HG02852 (cell line): Measurements from ENCODE around the gene GPR156.
"Not testable (repeated sequence)": the region's sequence is repeated elsewhere in the genome, so short reads cannot be mapped to it uniquely, and the experiment has no call there.

Source experiments
- ATAC-seq: cut with Tn5 transposase; IDR thresholded peaks from one replicate; pipeline ENCODE4 v1.9.1; 2021; ENCODE audit warnings: mild to moderate bottlenecking, moderate library complexity; ENCODE audit not compliant: unreplicated experiment

GPR156 gene

GRCh38 chr3:120163816-120164215 lies 121.2 kb downstream of the GPR156 start:
- ATAC-seq: no peak

- no peak for ATAC-seq
Measured at GRCh38 chr3:120163026-120163425, 122.0 kb downstream of the GPR156 start.

DNA sequence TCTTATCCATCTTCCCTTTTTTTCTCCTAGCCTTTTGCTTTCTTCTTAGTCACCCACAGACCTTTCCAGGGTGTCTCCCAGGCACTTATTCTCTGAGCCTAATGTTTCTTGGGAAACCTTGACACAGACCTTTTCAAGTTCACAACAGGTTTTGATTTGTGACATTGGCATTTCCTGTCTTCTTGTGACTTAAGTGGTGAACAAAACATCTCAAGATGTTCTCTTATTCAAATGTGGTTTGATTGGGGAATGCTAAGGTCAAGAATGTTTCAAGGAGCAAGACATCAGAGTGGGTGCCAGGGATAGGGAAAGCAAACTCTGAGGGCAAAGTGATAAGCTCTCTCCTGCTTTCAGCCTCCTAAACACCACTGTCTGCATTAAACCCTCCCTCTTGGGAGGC lies 122.6 kb downstream of the GPR156 start:
- no peak for ATAC-seq

GRCh38 chr3:120161902-120162301 lies 123.1 kb downstream of the GPR156 start:
- no peak for ATAC-seq

- no peak for ATAC-seq
Measured at GRCh38 chr3:120160050-120160449, 125.0 kb downstream of the GPR156 start.

GRCh38 chr3:120157681-120158080 lies 127.3 kb downstream of the GPR156 start:
- no peak for ATAC-seq

DNA sequence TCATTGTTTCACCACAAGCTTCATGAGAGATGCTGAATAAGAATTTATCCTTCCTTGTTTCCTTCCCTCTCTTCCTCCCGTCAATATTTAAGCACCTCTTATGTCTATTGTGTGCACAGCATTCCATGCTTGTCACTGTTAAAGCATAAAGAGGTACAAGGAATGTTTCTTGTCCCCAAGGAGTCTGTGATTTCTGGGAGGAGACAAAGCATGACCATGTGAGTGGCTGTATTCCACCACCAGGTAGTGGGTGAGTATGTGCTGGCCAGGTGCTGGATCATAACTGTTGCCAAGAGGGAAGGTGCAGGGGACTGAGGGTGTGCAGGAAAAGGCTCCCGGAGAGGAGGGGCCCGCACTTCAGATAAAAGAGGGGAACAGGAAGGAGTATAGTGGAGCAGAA lies 127.9 kb downstream of the GPR156 start:
- ATAC-seq: no peak

- no peak for ATAC-seq
Measured at GRCh38 chr3:120156699-120157098, 128.3 kb downstream of the GPR156 start.

- ATAC-seq: not testable (repeated sequence)
Measured at GRCh38 chr3:120155694-120156093, 129.3 kb downstream of the GPR156 start.

- ATAC-seq: no peak
Measured at GRCh38 chr3:120155108-120155507, 129.9 kb downstream of the GPR156 start.

GRCh38 chr3:120153294-120153693 lies 131.7 kb downstream of the GPR156 start:
- ATAC-seq: no peak

- ATAC-seq: no peak
Measured at GRCh38 chr3:120151791-120152190, 133.2 kb downstream of the GPR156 start.

DNA sequence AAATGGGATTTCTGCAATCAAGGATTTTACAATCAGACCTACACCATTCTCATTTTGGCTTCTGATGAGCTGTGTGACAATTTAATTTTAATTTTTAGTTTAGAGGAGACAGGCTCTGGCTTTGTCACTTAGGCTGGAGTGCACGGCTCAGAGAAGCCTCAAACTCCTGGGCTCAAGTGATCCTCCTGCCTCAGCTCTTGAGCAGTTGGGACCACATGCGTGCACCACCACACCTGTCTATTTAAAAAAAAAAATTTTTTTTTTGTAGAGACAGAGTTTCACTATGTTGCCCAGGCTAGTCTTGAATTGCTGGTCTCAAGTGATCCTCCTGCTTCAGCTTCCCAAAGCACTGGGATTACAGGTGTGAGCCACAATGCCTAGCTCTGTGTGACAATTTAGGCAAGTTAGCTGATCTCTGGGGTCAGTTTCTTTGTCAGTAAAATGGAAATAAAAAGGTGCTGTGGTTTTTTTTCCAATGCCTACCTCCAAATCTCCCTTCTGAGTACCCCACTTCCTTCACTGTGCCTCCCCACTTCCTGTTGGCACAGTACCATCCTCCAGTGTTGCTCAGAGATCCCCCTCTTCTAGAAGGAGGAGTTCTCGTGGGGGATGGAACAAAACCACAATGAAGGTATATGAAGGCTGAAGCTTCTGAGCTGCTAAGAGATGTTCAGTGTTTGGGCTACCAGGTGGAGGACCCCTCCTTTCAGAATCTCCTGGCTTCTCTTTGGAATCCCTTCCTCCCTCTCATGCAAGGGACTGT lies 136.7 kb downstream of the GPR156 start:
- no peak for ATAC-seq

GRCh38 chr3:120147072-120147871 lies 137.8 kb downstream of the GPR156 start:
- no peak for ATAC-seq

- ATAC-seq: no peak
Measured at GRCh38 chr3:120145542-120146285, 139.3 kb downstream of the GPR156 start.

GRCh38 chr3:120144267-120144666 lies 140.8 kb downstream of the GPR156 start:
- ATAC-seq: no peak

DNA sequence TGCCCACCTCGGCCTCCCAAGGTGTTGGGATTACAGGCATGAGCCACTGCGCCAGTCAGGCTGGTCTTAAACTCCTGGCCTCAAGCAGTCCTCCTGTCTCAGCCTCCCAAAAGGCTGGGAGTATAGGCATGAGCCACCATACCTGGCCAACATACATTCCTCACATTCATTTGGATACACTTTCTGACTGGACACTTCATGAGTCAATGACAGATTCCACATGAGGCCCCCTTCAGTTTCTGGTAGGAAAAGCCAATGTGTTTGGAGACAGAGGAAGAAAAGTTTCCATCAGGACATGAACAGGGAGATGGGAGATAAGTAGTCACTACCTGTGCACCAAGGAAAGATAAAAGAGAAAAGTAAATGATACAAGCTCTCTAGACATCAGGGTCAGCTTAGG lies 141.3 kb downstream of the GPR156 start:
- ATAC-seq: no peak

- ATAC-seq: no peak
Measured at GRCh38 chr3:120142236-120142635, 142.8 kb downstream of the GPR156 start.

DNA sequence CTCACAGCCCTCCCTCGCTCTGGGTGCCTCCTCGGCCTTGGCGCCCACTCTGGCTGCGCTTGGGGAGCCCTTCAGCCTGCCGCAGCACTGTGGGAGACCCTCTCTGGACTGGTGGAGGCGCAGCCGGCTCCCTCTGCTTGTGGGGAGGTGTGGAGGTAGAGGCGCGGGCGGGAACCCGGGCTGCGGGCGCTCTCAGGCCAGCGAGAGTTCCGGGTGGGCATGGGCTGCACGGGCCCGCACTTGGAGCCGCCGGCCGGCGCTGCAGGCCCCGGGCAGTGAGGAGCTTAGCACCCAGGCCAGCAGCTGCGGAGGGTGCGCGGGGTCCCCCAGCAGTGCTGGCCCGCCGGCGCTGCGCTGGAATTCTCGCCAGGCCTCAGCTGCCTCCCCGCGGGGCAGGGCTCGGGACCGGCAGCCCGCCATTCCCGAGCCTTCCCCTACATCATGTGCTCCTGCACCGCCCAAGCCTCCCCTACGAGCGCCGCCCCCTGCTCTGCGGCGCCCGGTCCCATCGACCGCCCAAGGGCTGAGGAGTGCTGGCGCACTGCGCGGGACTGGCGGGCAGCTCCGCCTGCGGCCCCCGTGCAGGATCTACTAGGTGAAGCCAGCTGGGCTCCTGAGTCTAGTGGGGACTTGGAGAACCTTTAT lies 144.8 kb downstream of the GPR156 start:
- ATAC-seq: no peak

DNA sequence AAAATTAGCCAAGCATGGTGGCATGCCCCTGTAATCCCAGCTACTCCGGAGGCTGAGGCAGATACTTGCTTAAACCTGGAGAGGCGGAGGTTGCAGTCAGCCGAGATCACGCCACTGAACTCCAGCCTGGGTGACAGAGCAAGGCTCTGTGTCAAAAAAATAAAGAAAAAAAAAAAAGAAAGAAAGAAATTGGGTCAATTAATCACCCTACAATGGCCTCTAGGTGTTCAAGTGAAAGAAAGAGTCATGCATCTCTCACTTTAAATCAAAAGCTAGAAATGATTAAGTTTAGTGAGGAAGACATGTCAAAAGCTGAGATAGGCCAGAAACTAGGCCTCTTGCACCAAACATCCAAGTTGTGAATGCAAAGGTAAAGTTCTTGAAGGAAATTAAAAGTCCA lies 145.9 kb downstream of the GPR156 start:
- no peak for ATAC-seq

DNA sequence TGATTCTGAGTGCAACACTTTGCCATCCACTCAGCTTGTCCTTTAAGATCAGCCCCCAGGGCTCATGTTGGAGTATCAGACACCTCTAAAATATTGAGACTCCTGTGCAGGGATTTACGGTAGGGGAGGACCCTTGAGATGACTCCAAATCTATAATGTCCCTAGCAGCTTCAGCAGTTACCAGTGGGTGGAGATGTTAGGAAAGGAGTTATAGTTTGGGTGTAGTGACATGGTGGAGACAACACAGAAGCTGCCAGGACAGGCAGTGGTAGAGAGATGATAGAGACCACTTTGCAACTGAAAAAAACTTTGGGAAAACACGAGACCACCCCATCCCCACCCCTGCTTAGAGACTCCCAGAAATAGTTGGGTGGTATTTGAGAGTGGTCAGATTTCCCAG lies 147.5 kb downstream of the GPR156 start:
- ATAC-seq: no peak
